GM18502 (cell line): Measurements from ENCODE around the gene SLC30A9.

Source experiments
- ATAC-seq: cut with Tn5 transposase; IDR thresholded peaks from one replicate; pipeline ENCODE4 v1.9.1; 2021; ENCODE audit warnings: mild to moderate bottlenecking; ENCODE audit not compliant: unreplicated experiment, poor library complexity

The SLC30A9 gene

DNA sequence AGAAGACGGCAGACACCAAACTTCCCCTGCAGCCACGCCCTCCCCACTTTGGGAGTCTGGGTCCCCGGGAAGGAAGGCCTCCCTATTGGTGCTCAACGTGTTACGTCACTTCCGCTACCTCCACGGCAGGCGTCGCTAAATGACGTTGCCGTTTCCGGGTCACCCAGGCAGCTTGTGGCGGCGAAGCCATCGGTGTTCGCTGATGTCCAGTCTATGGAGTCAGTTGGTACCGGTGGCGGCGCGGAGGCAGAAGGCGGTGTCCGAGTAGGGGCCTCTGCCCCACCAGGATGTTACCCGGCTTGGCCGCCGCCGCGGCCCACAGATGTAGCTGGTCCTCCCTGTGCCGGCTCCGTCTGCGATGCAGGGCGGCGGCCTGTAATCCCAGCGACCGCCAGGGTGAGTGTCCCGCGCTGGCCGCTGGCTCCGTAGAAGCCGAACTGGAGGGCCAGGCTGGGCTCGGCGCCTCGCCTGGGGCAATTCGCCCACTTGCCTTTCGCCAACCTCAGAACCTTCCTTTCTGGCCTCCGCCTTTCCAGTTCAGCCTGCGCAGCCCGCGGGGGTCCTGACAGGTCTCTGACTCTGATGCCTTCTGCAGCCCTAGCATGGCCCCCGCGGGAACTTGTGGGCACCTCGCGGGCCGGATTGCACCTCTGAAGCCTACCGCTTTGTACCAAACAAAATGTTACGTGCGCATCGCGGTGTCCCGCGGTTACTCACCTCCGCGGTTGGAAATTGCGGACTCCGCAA is at the start of gene SLC30A9:
TSS of gene SLC30A9 (plus strand) at position 166 of the 747 bp plus-strand sequence. CDS start at position 288, 122 bp downstream.
- ATAC-seq, result peak; percentile 99

DNA sequence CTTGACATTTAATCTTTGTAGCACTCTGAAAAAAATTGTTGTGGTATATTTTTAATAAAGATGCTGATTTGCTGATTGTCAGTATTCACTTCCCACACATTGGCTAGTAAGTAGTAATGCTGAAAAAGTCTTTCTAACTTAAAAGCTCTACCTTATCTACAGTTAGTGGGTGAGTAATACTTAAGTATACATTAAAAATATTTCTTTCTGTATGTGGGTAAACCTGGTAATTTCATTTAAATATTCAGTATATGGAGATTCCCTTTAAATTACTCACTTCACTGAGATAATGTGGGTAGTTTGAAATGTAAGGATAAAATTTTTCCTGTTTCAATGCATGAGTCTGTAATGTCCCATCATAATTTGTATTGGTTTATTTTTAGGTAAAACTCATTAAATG is 49.5 kb upstream of the SLC30A9 start:
- ATAC-seq, result no peak

DNA sequence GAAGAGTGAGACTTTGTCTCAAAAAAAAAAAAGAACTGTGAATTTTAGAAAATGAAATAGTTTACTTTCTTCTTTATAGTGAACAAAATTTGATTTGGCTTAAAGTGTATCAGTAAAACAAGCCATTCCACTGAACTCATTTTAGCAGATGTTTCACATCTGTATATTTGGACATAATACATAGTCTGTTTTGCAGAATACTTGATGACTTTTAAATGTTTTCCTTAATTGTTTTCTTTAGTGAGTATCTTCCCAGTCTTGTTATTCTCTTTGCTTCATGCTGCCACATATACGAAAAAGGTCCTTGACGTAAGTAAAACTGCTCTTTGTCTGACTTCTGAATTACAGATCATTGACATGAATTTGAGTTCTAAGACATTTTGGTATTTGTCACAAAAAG is 46.8 kb upstream of the SLC30A9 start:
- no peak for ATAC-seq

GRCh38 chr4:41944089-41944488 is 46.2 kb upstream of the SLC30A9 start:
- ATAC-seq, result no peak

DNA sequence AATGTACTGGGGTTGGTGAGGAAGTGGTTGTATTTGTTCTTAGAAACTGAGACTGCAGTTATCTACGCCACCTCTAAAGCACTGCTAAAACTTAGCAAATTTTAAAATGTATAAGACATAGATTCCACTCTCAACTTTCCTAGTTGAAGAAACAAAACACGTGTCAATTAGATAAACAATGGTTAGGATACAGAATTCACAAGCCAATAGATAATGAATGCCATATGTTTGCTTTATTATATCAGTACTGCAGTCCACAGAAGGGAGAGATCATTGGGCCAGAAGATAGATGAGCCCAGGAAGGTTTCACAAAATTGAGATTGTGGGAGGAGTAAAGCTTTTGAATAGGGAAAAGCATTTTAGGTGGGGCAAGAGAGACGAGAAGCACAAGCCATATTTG is 40.8 kb upstream of the SLC30A9 start:
- no peak for ATAC-seq

GRCh38 chr4:41957634-41958033 is 32.7 kb upstream of the SLC30A9 start:
- ATAC-seq, result peak; percentile 52

DNA sequence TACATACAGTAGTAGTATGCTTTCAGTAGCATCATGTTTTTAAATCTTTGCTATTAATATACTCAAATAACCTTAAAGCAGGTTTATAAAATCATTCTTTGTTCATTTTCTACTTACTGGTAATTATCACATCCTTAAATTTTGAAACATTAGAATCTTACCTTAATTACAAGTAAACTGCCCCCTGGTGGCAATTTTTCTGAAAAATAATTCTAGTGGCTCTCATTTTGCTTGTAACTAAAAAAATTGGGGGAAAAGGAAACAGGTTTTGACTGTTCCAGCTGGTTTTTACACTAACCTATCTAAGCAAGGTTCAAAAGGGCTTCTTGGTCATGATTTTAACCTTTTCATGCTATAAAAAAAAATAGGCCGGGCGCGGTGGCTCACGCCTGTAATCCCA is 27.2 kb upstream of the SLC30A9 start:
- ATAC-seq, result no peak

DNA sequence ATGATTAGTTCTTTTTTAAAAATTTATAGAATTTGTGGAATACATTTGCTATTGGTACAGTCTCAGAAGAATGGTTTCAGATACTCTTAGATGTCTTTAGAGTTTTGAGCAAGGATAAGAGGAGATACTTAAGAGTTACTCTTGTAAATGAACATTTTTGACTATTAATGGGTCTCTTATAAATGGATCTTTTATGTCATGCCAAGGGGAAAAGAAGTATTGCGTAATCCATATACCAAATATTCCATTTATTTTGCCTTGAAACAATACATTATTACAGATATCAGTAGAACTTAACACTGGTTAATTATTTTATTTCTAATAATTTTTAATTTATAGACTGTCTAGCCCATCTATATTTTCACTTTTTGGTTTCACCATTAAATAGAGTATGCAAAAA is 25.9 kb upstream of the SLC30A9 start:
- ATAC-seq, result no peak

DNA sequence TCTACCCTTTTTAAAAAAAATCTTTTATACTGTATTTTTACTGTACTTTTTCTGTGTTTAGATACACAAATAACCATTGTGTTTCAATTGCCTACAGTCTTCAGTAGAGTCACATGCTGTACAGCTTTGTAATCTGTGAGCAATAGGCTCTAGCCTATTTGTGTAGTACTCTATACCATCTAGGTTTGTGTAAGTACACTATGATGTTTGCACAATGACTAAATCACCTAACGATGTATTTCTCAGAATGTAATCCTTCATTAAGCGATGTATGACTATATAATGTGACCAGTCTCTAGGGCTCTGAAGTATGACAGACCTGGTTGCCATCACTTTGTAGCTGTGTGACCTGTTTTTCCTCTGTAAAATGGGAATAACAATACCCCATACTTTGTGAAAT is 22.9 kb upstream of the SLC30A9 start:
- no peak for ATAC-seq

GRCh38 chr4:41969671-41970070 is 20.7 kb upstream of the SLC30A9 start:
- ATAC-seq, result no peak

- ATAC-seq, result no peak
These were observed 15.0 kb upstream of the SLC30A9 start for GRCh38 chr4:41975341-41975740.

DNA sequence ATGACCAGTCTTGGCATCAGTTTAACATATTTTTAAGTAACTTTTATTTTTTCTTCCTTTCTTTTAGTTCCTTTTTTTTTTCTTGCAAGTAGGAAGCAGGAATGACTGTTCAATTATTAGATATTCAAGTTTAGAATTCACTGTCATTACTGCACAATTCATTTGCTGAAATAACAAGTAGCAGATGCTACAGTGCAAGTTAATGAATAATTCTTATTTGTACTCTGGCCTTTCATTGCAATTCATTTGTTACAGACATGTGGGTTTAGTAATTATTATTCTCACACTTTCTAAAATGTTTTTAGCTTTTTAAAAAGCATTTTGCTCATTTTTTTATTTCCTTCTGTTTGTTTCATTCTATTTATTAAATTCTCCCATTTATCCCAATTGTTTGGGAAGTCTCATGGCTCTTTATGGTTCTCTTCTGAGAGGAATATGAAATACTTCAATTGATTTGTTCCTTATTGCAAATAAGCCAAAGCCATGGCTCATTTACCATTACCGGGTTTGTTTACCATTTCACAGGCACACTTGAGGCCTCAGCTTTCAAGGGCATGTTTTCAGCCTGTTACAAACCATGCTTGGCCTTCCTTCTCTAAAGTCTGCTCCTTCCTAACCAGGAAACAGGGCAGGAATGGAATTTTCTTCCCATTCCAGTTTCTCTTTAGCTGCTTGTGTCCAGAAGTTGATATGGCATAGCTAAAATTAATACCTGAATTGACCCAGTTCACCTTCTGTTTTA is 13.4 kb upstream of the SLC30A9 start:
- no peak for ATAC-seq

DNA sequence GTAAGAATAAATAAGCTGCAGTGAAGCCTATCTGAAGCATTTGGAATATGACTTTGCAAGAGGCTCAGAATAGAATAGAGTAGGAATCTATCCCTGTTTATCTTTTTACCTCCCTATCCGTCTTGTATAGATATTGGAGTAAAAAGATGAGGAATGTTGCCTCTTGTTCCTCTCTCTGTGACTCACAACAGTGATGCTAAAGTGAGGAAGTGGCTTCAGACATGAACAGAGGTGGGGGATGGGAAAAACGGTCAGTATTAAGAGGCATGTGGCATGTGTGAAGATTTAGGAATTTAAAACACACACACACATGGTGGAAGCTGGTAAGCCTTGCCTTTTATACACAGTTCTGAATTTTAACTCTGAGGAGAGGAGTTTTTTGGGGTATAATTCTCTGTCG is 12.6 kb upstream of the SLC30A9 start:
- no peak for ATAC-seq

GRCh38 chr4:41981456-41981855 is 8.9 kb upstream of the SLC30A9 start, which contains the start of gene DCAF4L1:
DCAF4L1 (plus strand) TSS chr4:41981756; CDS start chr4:41981793, 37 bp downstream.
- ATAC-seq, result no peak

- ATAC-seq, result no peak
These were observed 7.6 kb upstream of the SLC30A9 start for GRCh38 chr4:41982716-41983115.

- no peak for ATAC-seq
These were observed 5.2 kb upstream of the SLC30A9 start for GRCh38 chr4:41985151-41985550.

DNA sequence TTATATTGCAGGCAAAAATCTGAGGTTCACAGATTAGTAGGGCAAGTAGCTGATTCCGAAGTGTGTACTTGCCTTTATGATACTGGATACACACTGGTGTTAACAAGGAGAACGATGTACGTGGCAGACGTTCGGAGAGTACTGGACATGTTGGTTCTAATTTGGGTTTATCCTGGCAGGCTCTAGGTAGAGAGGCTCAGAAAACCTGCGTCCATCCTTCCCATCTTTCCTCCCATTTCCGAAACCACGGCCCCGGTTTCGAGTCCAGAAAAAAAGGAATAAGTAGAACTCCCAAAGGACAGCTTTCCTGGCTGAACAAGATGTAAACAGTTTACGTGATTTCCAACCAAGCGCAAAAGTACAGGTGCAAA is 351 bp upstream of the SLC30A9 start:
- ATAC-seq, result peak; percentile 31

DNA sequence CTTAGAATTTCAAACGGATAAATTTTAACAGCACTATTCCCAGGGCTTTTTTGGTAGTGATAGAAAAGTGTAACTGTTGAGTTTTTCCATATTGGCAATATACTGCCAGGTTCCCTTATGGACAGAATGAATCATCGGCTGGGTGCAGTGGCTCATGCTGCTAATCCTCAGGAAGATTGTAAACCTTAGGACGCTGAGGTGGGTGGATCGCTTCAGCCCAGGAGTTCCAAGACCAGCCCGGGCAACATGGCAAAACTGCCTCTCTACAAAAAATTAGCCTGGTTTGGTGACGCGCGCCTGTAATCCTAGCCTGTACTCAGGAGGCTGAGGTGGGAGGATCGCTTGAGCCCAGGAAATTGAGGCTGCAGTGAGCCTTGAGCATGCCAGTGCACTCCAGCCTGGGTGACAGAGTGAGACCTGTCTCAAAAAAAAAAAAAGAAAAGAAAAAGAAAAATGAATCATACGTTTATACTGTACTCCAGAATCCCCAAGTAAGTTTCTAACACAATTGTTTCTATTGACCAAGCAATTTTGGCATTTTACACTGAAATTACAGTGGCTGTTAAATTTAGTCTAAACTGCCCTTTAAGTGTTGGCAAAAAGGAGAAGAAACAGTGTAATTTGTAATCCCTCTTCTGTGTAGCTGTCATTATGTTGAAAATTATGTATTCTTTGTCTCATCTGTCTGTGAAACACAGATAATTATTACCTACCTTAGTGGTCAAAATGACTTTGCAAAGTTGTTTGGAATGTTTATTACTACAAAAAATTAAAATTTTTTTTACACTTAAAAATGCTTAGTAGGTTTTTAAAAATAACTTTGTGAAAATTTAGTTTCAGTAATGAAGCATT is 1.8 kb downstream of the SLC30A9 start:
- ATAC-seq, result no peak

GRCh38 chr4:41992967-41993857 is 2.9 kb downstream of the SLC30A9 start:
- no peak for ATAC-seq

GRCh38 chr4:41994461-41994985 is 4.2 kb downstream of the SLC30A9 start:
- no peak for ATAC-seq
